B cell (primary cell): ENCODE results near the gene KLHL6.

Source experiments
- CTCF ChIP-seq: fragments of 200-600 bp; IDR thresholded peaks from one replicate; pipeline ENCODE4 v1.8.0; 2022; ENCODE audit warnings: antibody characterized with exemption, mild to moderate bottlenecking
- EZH2 ChIP-seq: IDR thresholded peaks from 2 replicates; pipeline ENCODE4 v1.6.1; 2012; ENCODE audit warnings: borderline replicate concordance, low read depth, mild to moderate bottlenecking, moderate library complexity, low read length; ENCODE audit not compliant: insufficient read depth, poor library complexity, severe bottlenecking

DNA sequence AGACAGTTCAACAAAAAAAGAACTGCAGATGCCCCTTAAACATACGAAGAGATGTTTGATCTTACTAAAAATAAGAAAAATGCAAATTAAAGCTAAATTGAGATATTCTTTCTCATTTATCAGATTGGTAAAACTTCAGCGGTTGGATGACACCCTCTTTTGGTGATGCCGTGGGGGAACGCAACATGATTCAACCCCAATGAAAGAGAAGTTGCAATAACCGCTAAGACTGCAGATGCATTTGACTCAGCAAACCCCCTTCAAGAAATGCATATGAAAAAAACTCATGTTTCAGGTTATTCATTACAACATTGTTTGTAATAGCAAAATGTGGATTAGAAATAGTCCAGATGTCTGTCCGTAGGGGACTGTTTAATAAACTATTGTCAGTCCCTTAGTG, 3.6 kb downstream of the KLHL6 start:
- TF ChIP-seq CTCF (no peak), EZH2 (no peak)
